ENCODE data around the gene B3GAT2.
"Not testable (repeated sequence)": the region's sequence is repeated elsewhere in the genome, so short reads cannot be mapped to it uniquely, and the experiment has no call there.

The B3GAT2 gene

GRCh38 chr6:70956451-70957283 is at the start of gene B3GAT2:
B3GAT2 (minus strand) TSS chr6:70957060; CDS start chr6:70956429, 631 bp downstream.
- DNase-seq = peak; percentile 64

- no peak for DNase-seq
Observed at GRCh38 chr6:70998148-70998547, 41.3 kb upstream of the B3GAT2 start.

GRCh38 chr6:70997379-70997778 is 40.5 kb upstream of the B3GAT2 start:
- no peak for DNase-seq

- no peak for DNase-seq
Observed at GRCh38 chr6:70996106-70996505, 39.2 kb upstream of the B3GAT2 start.

GRCh38 chr6:70995411-70995810 is 38.6 kb upstream of the B3GAT2 start:
- DNase-seq = no peak

DNA sequence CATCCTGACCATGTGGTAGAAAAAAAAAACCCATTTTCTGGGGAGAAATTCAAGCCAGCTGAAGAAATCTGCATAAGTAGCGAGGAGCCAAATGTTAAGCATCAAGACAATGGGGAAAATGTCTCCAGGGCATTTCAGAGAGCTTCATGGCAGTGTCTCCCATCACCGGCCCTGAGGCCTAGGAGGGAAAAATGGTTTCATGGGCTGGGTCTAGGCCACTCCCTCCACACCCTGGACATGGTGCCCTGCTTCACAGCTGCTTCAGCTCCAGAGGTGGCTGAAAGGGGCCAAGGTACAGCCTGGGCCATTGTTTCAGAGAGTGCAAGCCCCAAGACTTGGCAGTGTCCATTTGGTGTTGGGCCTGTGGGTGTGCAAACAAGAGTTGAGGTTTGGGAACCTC is 34.4 kb upstream of the B3GAT2 start:
- no peak for DNase-seq

GRCh38 chr6:70985156-70985555 is 28.3 kb upstream of the B3GAT2 start:
- DNase-seq = no peak

GRCh38 chr6:70982747-70983146 is 25.9 kb upstream of the B3GAT2 start:
- no peak for DNase-seq

GRCh38 chr6:70980727-70981126 is 23.9 kb upstream of the B3GAT2 start:
- DNase-seq = no peak

- no peak for DNase-seq
Observed at GRCh38 chr6:70973604-70974003, 16.7 kb upstream of the B3GAT2 start.

DNA sequence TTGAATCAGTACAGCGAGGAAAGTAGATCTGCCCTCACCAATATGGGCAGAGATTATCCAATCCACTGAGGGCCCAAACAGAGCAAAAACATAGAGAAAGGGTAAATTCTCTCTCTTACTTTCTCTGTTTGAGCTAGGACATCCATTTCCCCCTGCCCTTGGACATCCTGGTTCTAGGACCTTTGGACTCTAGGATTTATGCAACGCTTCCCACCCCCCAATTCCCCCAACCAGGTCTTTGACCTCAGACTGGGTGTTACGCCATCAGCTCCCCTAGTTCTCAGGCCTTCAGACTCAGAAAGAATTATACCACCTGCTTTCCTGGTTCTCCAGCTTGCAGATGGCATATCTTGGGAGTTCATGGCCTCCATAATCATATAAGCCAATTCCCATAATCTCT is 10.2 kb upstream of the B3GAT2 start:
- DNase-seq = no peak

DNA sequence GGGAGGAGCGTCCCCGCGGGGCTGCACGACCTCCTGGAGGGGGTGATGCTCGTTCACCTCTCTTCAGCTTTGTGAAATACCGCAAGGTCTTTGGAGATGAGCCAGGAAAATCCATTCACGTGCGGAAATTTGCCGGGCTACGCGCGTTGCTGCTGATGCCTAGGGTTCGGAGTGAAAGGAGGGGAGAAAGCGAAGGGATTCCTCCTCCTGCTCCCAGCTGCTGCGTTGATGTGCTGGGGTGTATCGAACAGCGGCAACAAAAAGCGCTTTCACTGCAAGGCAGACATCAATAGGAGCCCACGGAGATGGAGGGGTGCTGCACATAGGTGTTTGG is 391 bp upstream of the B3GAT2 start:
- no peak for DNase-seq

DNA sequence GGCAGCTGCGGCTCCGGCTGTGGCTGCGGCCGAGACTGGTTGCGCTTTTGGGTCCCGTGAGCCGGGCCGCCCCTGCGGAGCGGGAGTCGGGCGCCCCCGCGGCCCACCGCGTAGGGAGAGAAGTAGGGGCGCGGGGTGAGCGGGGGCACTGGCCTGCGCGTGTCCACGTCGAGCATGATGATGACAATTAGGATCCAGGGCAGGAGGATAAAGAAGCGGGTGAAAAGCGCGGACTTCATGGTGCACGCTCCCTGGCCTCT is 739 bp downstream of the B3GAT2 start:
- DNase-seq = no peak

GRCh38 chr6:70955441-70956190 is 1.2 kb downstream of the B3GAT2 start:
- DNase-seq = peak; percentile 95

DNA sequence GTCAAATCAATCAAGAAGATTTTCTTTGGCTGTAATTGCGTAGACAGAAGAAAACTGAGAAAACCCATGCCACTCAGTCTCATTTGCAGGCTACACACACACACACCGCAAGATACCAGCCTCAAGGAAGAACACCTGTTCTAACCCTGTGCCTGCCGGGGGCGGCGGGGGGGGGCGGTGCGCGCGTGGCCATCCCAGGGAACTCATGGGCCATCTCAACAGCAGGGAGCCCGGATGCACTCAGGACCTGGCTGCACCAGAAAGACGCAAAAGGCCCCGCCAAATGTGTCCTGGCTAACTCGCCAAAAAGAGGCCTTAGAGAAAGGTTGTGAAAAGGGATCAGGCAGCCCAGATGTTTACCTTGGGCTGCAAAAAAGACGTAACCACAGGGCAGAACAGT is 2.1 kb downstream of the B3GAT2 start:
- no peak for DNase-seq

DNA sequence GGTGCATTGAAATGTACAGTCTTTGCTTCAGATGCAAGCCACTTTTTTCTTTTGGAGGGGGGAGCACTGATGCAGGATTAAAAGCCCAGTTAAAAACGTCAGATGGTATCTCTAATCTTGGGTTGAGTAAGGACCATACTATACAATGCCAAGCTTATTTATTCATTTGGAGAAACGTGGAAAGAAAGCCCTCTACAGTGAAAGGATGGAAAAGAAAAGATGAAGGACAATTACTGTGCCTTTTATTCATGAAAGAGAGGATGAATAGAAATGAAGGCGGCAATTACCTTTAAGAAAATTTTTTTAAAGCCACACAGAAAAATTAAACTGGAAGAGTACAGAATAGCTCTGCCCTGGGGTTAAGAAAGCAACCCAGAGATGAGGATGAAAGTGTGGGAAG is 2.7 kb downstream of the B3GAT2 start:
- no peak for DNase-seq

DNA sequence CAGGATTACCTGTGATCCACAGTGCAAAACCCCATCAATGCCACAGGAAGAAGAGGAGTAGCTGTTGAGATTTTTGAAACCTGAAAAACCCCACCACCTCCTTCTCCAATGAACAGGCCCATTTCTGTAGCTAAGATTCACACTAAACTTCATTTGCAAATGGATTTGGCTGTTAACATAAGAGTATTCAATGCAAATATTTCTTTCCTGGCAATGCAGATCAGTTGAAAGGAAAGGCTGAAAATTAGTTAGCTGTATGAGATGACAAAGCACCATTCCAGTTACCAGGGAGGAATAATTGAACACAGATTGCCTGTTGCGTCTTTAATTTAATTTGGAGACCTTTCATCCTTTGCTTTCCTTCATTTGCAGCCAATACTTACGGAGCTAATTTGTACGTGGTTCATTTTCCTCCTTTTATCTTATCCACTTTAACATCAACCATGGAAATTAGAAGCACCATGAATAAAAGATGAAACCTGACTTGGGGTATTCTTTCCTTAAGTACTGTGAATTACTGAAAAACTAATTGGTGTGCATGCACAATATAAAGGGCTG is 4.2 kb downstream of the B3GAT2 start:
- DNase-seq = no peak

GRCh38 chr6:70944321-70944720 is 12.5 kb downstream of the B3GAT2 start:
- not testable (repeated sequence) for DNase-seq

GRCh38 chr6:70933853-70934252 is 23.0 kb downstream of the B3GAT2 start:
- DNase-seq = no peak

DNA sequence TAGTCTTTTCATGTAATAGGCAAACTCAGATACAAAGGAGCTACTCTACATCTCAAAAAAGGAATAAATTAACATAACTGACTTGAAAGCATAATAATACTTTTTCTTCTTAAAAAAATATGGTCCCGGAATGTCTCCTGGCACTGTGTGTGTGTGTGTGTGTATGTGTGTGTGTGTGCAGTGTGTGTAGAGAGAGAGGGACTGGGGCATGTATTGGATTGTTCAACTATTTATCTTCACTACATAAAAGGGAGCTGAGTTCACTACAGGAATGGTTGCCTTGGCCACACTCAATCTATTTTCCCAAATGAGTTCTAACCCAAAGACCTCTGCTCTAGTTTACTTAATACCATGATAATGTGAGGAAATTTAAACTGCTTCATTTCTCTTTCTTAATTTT is 51.1 kb downstream of the B3GAT2 start:
- no peak for DNase-seq

GRCh38 chr6:70903665-70904452 is 53.0 kb downstream of the B3GAT2 start:
- no peak for DNase-seq

GRCh38 chr6:70901324-70901723 is 55.5 kb downstream of the B3GAT2 start:
- no peak for DNase-seq

DNA sequence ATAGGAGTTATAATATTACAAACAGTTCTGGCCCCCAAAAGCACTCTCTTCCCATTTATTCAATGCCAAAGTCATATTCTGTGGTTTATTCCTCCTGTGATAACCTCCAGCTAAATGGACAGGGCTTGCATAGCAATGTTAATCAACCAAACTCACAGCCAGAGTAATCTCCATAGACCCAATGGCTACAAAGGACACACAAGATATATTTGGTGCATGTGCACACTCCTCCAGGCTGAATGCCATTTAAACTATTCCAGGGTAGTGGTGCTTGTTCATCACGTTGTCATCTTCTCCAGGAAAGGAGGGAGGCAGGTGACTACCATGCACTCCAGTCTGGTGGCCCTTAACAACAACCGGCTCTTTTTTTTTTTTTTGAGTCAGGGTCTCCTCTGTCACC is 56.8 kb downstream of the B3GAT2 start:
- no peak for DNase-seq

DNA sequence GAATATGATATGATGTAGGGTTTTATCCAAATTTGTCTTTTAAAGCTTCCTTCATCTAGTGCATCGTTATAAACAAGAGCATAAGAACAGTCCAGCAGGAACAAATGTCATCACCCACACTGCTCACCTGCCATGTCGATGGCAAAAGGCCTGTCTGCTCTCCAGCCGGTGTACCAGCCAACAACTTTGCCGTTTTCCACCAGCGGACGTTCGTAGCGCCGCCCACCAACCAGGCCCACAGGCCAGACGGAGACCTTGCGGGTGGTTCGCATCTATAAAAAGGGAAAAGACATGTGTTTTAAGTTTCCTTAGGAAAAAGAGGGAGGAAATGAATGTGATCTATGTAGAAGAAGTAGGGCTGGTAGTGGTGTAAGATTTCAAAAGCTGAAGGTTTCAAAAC is 62.9 kb downstream of the B3GAT2 start:
- DNase-seq = no peak
